Mesothelial cell of epicardium (in vitro differentiated cells): ENCODE measurements around the gene FNDC11. TPM values are rescaled to one million over a fixed set of nuclear protein-coding genes. Genes with fewer than 3 reads are reported as not detected.
"Not testable (repeated sequence)": the region's sequence is repeated elsewhere in the genome, so short reads cannot be mapped to it uniquely, and the experiment has no call there.

Source experiments
- DNase-seq, 2 experiments: peaks; one replicate each; pipeline ENCODE4 v3.0.0; 2021; ENCODE audit warnings: low spot score in 2 of 2; ENCODE audit not compliant: unreplicated experiment in 2 of 2
- H3K27ac Mint-ChIP-seq: 2 replicates; pipeline ENCODE4 v1.8.0; 2021; ENCODE audit warnings: mixed read lengths
- H3K27me3 Mint-ChIP-seq: 2 replicates; pipeline ENCODE4 v1.8.0; 2021; ENCODE audit warnings: low read depth, mixed read lengths
- H3K36me3 Mint-ChIP-seq: 2 replicates; pipeline ENCODE4 v1.8.0; 2021; ENCODE audit warnings: mixed read lengths
- H3K4me1 Mint-ChIP-seq: 2 replicates; pipeline ENCODE4 v1.8.0; 2021; ENCODE audit warnings: mixed read lengths
- H3K4me3 Mint-ChIP-seq: 2 replicates; pipeline ENCODE4 v1.8.0; 2021; ENCODE audit warnings: mild to moderate bottlenecking, moderate library complexity, mixed read lengths
- H3K9me3 Mint-ChIP-seq: 2 replicates; pipeline ENCODE4 v1.8.0; 2021; ENCODE audit warnings: mixed read lengths
- total RNA-seq: library from RNA; stranded (reverse); gene quantifications from 3 replicates; pipeline ENCODE4 v1.2.1, GENCODE V29; 2021
- TF ChIP-seq, protein P1 (sequence below): fragments of 200-600 bp; sonication (generic); IDR thresholded peaks from one replicate; pipeline ENCODE4 v1.5.0; 2021; ENCODE audit warnings: antibody characterized with exemption; ENCODE audit not compliant: unreplicated experiment

Gene FNDC11
- total RNA-seq, 1 donor from 2014 or later = 1.1 TPM

DNA sequence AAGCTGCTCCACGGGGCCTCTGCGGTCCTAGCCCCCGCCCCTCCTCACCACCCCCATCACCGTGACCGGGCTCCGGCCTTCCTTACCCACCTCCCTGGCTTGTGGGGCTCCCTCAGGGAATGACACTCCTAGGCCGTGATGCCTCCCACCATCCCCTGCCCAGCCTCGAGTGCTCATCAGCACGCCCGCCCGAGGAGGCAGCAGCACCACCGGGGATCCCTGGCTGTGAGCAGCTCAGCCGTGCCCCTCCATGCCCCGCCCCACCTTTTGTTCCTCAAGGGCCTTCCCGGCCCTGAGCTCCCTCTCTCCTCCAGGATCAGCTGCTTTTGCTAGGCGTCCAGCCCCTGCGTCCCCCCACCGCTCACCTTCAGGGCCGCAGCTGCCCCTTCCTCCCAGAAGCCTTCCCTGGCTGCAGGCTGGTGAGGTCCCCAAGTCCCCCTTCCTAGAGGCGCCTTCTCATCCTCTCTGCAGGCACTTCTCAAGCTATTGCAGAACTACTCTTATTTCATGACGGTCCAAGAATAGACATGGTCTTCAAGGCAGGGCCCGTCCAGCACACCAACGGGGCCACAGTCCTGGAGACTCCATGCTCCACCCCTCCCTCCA lies 3.0 kb downstream of the FNDC11 start:
- Mint-ChIP-seq H3K36me3 (peaks cover 6% of the 10 kb centered on the region), H3K9me3 (no peaks in the 10 kb centered on the region), H3K27me3 (no peaks in the 10 kb centered on the region), H3K27ac (peak overlapping the region; percentile 50), H3K4me3 (no peak overlapping the region), H3K4me1 (no peaks in the 10 kb centered on the region)
- DNase-seq = no peak
- TF ChIP-seq, protein P1, sequence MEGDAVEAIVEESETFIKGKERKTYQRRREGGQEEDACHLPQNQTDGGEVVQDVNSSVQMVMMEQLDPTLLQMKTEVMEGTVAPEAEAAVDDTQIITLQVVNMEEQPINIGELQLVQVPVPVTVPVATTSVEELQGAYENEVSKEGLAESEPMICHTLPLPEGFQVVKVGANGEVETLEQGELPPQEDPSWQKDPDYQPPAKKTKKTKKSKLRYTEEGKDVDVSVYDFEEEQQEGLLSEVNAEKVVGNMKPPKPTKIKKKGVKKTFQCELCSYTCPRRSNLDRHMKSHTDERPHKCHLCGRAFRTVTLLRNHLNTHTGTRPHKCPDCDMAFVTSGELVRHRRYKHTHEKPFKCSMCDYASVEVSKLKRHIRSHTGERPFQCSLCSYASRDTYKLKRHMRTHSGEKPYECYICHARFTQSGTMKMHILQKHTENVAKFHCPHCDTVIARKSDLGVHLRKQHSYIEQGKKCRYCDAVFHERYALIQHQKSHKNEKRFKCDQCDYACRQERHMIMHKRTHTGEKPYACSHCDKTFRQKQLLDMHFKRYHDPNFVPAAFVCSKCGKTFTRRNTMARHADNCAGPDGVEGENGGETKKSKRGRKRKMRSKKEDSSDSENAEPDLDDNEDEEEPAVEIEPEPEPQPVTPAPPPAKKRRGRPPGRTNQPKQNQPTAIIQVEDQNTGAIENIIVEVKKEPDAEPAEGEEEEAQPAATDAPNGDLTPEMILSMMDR = no peak

DNA sequence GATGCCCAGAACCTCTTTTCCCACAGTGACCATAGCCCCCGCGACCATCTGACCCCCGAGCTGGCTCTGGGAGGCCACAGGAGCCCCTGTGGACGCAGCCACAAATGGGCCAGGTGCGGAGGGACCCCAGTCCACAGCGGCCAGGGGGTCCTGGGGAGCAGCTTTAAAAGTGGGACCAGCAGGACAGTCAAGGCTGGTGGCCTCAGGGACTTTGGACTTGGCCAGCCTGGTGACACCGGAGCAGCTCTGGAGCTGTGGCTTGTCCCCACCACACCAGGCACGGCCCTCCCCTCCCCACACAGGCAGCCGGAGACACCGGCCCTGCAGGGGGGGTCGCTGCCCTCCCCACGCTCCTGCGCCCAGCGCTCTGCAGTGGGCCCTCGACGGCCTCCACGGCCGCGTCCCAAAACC lies 3.5 kb downstream of the FNDC11 start:
- Mint-ChIP-seq H3K27ac (peak overlapping the region; percentile 50), H3K9me3 (no peaks in the 10 kb centered on the region), H3K36me3 (peaks cover 6% of the 10 kb centered on the region), H3K4me3 (no peak overlapping the region), H3K27me3 (no peaks in the 10 kb centered on the region), H3K4me1 (no peaks in the 10 kb centered on the region)
- DNase-seq = no peak
- TF ChIP-seq, protein P1 = no peak

DNA sequence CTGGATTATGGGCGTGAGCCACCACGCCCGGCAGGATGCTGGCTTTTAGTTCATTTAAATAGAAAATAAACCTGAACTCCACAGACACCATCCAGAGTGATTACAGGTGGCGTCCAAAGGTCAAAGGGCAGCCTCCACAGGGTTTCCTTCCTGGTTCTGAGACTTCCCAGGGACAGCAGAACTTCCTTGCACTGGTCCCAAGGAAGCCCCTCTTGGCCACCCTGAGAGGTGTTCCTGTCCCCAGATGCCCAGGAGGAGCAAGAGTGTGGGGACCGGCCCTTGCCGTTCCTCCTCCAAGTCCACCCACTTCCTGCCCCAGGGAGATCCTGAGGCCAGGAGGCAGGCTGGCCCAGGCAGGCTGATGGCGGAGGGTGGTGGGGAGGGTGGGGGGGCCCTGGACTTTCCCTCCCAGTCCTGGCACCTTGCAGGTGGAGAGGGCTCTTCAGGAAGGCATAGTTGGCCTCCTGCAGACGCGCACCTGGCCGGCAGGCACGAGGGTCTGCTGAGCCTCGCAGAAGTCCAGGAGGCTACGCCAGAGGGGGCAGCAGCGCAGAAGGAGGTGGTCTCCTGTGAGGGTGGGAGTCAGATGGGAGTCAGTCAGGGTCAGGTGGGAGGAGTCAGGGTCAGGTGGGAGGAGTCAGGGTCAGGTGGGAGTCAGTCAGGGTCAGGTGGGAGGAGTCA lies 5.0 kb downstream of the FNDC11 start:
- Mint-ChIP-seq H3K9me3 (no peaks in the 10 kb centered on the region), H3K4me3 (no peak overlapping the region), H3K4me1 (no peaks in the 10 kb centered on the region), H3K36me3 (peaks cover 6% of the 10 kb centered on the region), H3K27ac (no peak overlapping the region), H3K27me3 (no peaks in the 10 kb centered on the region)
- no peak for DNase-seq
- TF ChIP-seq, protein P1 = no peak

DNA sequence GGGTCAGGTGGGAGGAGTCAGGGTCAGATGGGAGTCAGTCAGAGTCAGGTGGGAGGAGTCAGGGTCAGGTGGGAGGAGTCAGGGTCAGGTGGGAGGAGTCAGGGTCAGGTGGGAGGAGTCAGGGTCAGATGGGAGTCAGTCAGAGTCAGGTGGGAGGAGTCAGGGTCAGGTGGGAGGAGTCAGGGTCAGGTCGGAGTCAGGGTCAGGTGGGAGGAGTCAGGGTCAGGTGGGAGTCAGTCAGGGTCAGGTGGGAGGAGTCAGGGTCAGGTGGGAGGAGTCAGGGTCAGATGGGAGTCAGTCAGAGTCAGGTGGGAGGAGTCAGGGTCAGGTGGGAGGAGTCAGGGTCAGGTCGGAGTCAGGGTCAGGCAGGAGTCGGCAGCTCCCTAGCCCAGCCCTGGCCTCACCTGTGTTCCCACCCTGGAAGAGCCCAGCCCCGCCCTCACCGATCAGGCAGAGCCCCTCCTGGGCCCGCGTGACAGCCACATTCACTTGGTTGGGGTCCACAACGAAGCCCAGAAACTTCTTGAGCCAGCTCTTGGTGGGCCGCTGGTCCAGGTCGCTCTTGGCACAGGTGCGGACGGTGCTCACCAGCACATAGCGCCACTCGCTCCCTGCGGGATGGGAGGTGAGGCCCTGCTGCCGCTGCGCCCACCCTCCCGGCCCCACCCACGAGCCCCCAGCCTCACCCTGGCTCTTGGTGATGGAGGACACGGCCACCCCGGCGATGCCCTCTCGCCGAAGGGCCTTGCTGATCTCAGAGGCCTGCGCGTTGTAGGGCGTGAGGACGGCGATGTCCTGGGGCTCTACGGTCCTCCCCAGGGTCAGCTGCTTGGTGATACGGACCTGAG lies 5.8 kb downstream of the FNDC11 start:
- H3K4me3 Mint-ChIP-seq, H3K36me3 Mint-ChIP-seq, H3K9me3 Mint-ChIP-seq, H3K27ac Mint-ChIP-seq, H3K27me3 Mint-ChIP-seq, H3K4me1 Mint-ChIP-seq, DNase-seq: not testable (repeated sequence)

DNA sequence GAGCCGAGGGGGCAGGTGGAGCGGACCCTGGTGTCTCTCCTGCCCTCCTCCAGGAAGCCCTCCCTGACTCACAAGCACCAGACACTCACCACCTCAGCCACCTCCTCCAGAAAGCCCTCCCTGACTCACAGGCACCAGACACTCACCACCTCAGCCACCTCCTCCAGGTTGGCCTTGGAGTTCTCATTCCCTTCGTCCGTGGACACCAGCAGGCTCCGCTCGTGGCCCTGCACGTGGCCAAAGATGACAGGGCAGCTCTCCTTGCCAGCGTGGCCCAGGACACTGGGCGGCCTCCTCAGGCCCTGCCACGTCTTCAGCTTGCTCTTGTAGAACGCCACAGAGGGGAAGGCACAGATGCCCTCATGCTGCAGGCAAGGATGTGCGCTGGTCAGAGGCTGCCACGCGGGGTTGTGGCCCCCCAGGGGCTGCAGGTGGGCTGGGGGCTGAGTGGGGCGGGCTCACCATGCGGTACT lies 6.4 kb downstream of the FNDC11 start:
- H3K27ac Mint-ChIP-seq = no peak overlapping the region
- no peaks in the 10 kb centered on the region for H3K9me3 Mint-ChIP-seq
- H3K4me1 Mint-ChIP-seq = no peaks in the 10 kb centered on the region
- H3K27me3 Mint-ChIP-seq = no peaks in the 10 kb centered on the region
- no peak overlapping the region for H3K4me3 Mint-ChIP-seq
- no peak for DNase-seq
- TF ChIP-seq, protein P1 = no peak
- H3K36me3 Mint-ChIP-seq = peaks cover 6% of the 10 kb centered on the region
